Measurements from ENCODE around the gene PCGF1.

PCGF1 gene

GRCh38 chr2:74546004-74546403, 38.5 kb upstream of the PCGF1 start:
- Mint-ChIP-seq H3K27ac (no peak overlapping the region), H3K4me3 (no peak overlapping the region), H3K9me3 (no peaks in the 10 kb centered on the region)

GRCh38 chr2:74544634-74545033, 37.1 kb upstream of the PCGF1 start:
- peaks cover 7% of the 10 kb centered on the region for H3K4me1 Mint-ChIP-seq
- no peaks in the 10 kb centered on the region for H3K36me3 Mint-ChIP-seq
- peaks cover 22% of the 10 kb centered on the region for H3K27me3 Mint-ChIP-seq
- H3K27ac Mint-ChIP-seq, result no peak overlapping the region
- no peak overlapping the region for H3K4me3 Mint-ChIP-seq
- no peaks in the 10 kb centered on the region for H3K9me3 Mint-ChIP-seq

More at GRCh38 chr2:74546004-74546403, 38.5 kb upstream of the PCGF1 start:
- peaks cover 7% of the 10 kb centered on the region for H3K4me1 Mint-ChIP-seq
- H3K36me3 Mint-ChIP-seq, result no peaks in the 10 kb centered on the region
- peaks cover 31% of the 10 kb centered on the region for H3K27me3 Mint-ChIP-seq

GRCh38 chr2:74542978-74543377, 35.5 kb upstream of the PCGF1 start:
- no peak overlapping the region for H3K27ac Mint-ChIP-seq
- H3K36me3 Mint-ChIP-seq, result no peaks in the 10 kb centered on the region
- peaks cover under 1% of the 10 kb centered on the region for H3K4me1 Mint-ChIP-seq
- H3K9me3 Mint-ChIP-seq, result no peaks in the 10 kb centered on the region
- no peak overlapping the region for H3K4me3 Mint-ChIP-seq
- H3K27me3 Mint-ChIP-seq, result peaks cover 18% of the 10 kb centered on the region

- Mint-ChIP-seq H3K36me3 (no peaks in the 10 kb centered on the region), H3K4me1 (no peaks in the 10 kb centered on the region), H3K27me3 (peaks cover 10% of the 10 kb centered on the region), H3K9me3 (no peaks in the 10 kb centered on the region), H3K4me3 (no peak overlapping the region), H3K27ac (no peak overlapping the region)
These were observed 32.8 kb upstream of the PCGF1 start for GRCh38 chr2:74540291-74540690.

- peaks cover 10% of the 10 kb centered on the region for H3K27me3 Mint-ChIP-seq
- no peak overlapping the region for H3K4me3 Mint-ChIP-seq
- H3K9me3 Mint-ChIP-seq, result no peaks in the 10 kb centered on the region
- no peaks in the 10 kb centered on the region for H3K4me1 Mint-ChIP-seq
- H3K36me3 Mint-ChIP-seq, result no peaks in the 10 kb centered on the region
- H3K27ac Mint-ChIP-seq, result no peak overlapping the region
These were observed 31.4 kb upstream of the PCGF1 start for GRCh38 chr2:74538881-74539339.

- H3K36me3 Mint-ChIP-seq, result peaks cover 6% of the 10 kb centered on the region
- no peak overlapping the region for H3K27ac Mint-ChIP-seq
- H3K4me1 Mint-ChIP-seq, result peaks cover 4% of the 10 kb centered on the region
- no peak overlapping the region for H3K4me3 Mint-ChIP-seq
- no peaks in the 10 kb centered on the region for H3K9me3 Mint-ChIP-seq
- peaks cover 5% of the 10 kb centered on the region for H3K27me3 Mint-ChIP-seq
These were observed 29.6 kb upstream of the PCGF1 start for GRCh38 chr2:74537140-74537539.

- no peaks in the 10 kb centered on the region for H3K9me3 Mint-ChIP-seq
- no peak overlapping the region for H3K4me3 Mint-ChIP-seq
- H3K36me3 Mint-ChIP-seq, result peaks cover 8% of the 10 kb centered on the region
- peaks cover 10% of the 10 kb centered on the region for H3K4me1 Mint-ChIP-seq
- H3K27ac Mint-ChIP-seq, result no peak overlapping the region
- H3K27me3 Mint-ChIP-seq, result peaks cover 5% of the 10 kb centered on the region
These were observed 28.9 kb upstream of the PCGF1 start for GRCh38 chr2:74536166-74536950.

GRCh38 chr2:74535440-74535965, 28.0 kb upstream of the PCGF1 start:
- H3K27me3 Mint-ChIP-seq, result peaks cover 5% of the 10 kb centered on the region
- H3K27ac Mint-ChIP-seq, result no peak overlapping the region
- no peak overlapping the region for H3K4me3 Mint-ChIP-seq
- H3K36me3 Mint-ChIP-seq, result peaks cover 12% of the 10 kb centered on the region
- H3K4me1 Mint-ChIP-seq, result peaks cover 18% of the 10 kb centered on the region
- no peaks in the 10 kb centered on the region for H3K9me3 Mint-ChIP-seq

GRCh38 chr2:74534411-74534810, 26.9 kb upstream of the PCGF1 start:
- peaks cover 12% of the 10 kb centered on the region for H3K36me3 Mint-ChIP-seq
- H3K27ac Mint-ChIP-seq, result no peak overlapping the region
- no peak overlapping the region for H3K4me3 Mint-ChIP-seq
- H3K27me3 Mint-ChIP-seq, result peaks cover 4% of the 10 kb centered on the region
- no peaks in the 10 kb centered on the region for H3K9me3 Mint-ChIP-seq
- peaks cover 18% of the 10 kb centered on the region for H3K4me1 Mint-ChIP-seq

GRCh38 chr2:74533464-74533863, 26.0 kb upstream of the PCGF1 start:
- no peak overlapping the region for H3K4me3 Mint-ChIP-seq
- peaks cover 12% of the 10 kb centered on the region for H3K36me3 Mint-ChIP-seq
- H3K27me3 Mint-ChIP-seq, result no peaks in the 10 kb centered on the region
- H3K27ac Mint-ChIP-seq, result no peak overlapping the region
- no peaks in the 10 kb centered on the region for H3K9me3 Mint-ChIP-seq
- peaks cover 18% of the 10 kb centered on the region for H3K4me1 Mint-ChIP-seq

- Mint-ChIP-seq H3K9me3 (no peaks in the 10 kb centered on the region), H3K27me3 (no peaks in the 10 kb centered on the region), H3K36me3 (peaks cover 22% of the 10 kb centered on the region), H3K4me3 (peak overlapping the region; percentile 78), H3K4me1 (peaks cover 29% of the 10 kb centered on the region), H3K27ac (peak overlapping the region; percentile 74)
These were observed 24.7 kb upstream of the PCGF1 start for GRCh38 chr2:74532222-74532621.

- Mint-ChIP-seq H3K4me3 (peak overlapping the region; percentile 78), H3K9me3 (no peaks in the 10 kb centered on the region), H3K36me3 (peaks cover 27% of the 10 kb centered on the region), H3K27me3 (no peaks in the 10 kb centered on the region), H3K27ac (no peak overlapping the region), H3K4me1 (peaks cover 30% of the 10 kb centered on the region)
These were observed 24.2 kb upstream of the PCGF1 start for GRCh38 chr2:74531666-74532065.

GRCh38 chr2:74530239-74531187, 23.0 kb upstream of the PCGF1 start:
- H3K27me3 Mint-ChIP-seq, result no peaks in the 10 kb centered on the region
- H3K4me3 Mint-ChIP-seq, result peak overlapping the region; percentile 90
- H3K27ac Mint-ChIP-seq, result peak overlapping the region; percentile 57
- no peaks in the 10 kb centered on the region for H3K9me3 Mint-ChIP-seq
- peaks cover 36% of the 10 kb centered on the region for H3K4me1 Mint-ChIP-seq
- H3K36me3 Mint-ChIP-seq, result peaks cover 36% of the 10 kb centered on the region

GRCh38 chr2:74529357-74530238, 22.1 kb upstream of the PCGF1 start, which contains the start of the genes AUP1 and HTRA2:
Gene AUP1, minus strand, starts transcription at chr2:74529706. Its CDS starts 77 bp downstream, at chr2:74529629.
Gene HTRA2, plus strand, starts transcription at chr2:74529933. Its CDS starts 74 bp downstream, at chr2:74530007.
- no peaks in the 10 kb centered on the region for H3K27me3 Mint-ChIP-seq
- peak within 1 kb of the TSS; percentile 90 for H3K4me3 Mint-ChIP-seq
- H3K27ac Mint-ChIP-seq, result peak within 1 kb of the TSS; percentile 94
- no peaks in the 10 kb centered on the region for H3K9me3 Mint-ChIP-seq
- peaks cover 36% of the 10 kb centered on the region for H3K4me1 Mint-ChIP-seq
- H3K36me3 Mint-ChIP-seq, result peaks cover 37% of the 10 kb centered on the region

All from activated naive CD4-positive, alpha-beta T cell treated with anti-CD3 and anti-CD28 coated beads, Interleukin-2, amount 50 U/mL, for 24 hours (primary cell).